ENCODE measurements around the gene MPRIP. TPM values are rescaled to one million over a fixed set of nuclear protein-coding genes. Genes with fewer than 3 reads are reported as not detected.

Gene MPRIP
- total RNA-seq, 1 experiment from 2014 or later = 258 TPM

- TF ChIP-seq TCF7L2 (IDR thresholded peaks at IDR 0.05; ENCODE audit: borderline replicate concordance, extremely low read depth, insufficient read depth, insufficient read length) (no peak), SRF (IDR thresholded peaks at IDR 0.05; ENCODE audit: low read depth) (no peak)
Measured at GRCh38 chr17:17109256-17109655, 67.0 kb downstream of the MPRIP start (continued).

GRCh38 chr17:17109907-17110306, 67.7 kb downstream of the MPRIP start:
- ATAC-seq (peak; percentile 44; the same call in 1 of the 2 replicates), DNase-seq (ENCODE audit: low read depth, low spot score) (no peak)
- no peaks in the 10 kb centered on the region for H3K9me2 ChIP-seq (ENCODE audit: insufficient read depth)
- H3K27me3 ChIP-seq (ENCODE audit: insufficient read depth, low read length) = no peaks in the 10 kb centered on the region
- H3K36me3 ChIP-seq (ENCODE audit: control insufficient read depth in 1 of 2, insufficient read depth in 2 of 2, low read length in 2 of 2) = peaks cover 0 to 3% of the 10 kb centered on the region in 2 experiments; a peak in 1 of 4 replicates
- BruUV-seq (replicated peaks) = no TSS peak
- H2AFZ ChIP-seq (ENCODE audit: low read depth, low read length, poor library complexity, severe bottlenecking) = no peak overlapping the region
- RAD21 ChIA-PET (ENCODE audit: low non-redundant PET in 1 of 2, low total read pairs in 2 of 2, uncharacterized antibody in 2 of 2, unreplicated experiment in 2 of 2) = no interaction called here
- H3K4me1 ChIP-seq (ENCODE audit: control insufficient read depth in 1 of 2, insufficient read depth in 2 of 2, low read length in 2 of 2) = peaks cover 15 to 37% of the 10 kb centered on the region in 2 experiments
- peaks cover 5% of the 10 kb centered on the region; the same call in 1 of the 2 replicates for H4K20me1 ChIP-seq (ENCODE audit: insufficient read depth)
- intact Hi-C loops (cut with micrococcal nuclease) = no loop called here
- H3K4me3 ChIP-seq (replicated peaks in 1 of 2; ENCODE audit: low read depth in 1 of 2, low read length in 2 of 2) = no peak overlapping the region
- no peak overlapping the region for H3K9ac ChIP-seq (ENCODE audit: low read length)
- no peak overlapping the region for H3K4me2 ChIP-seq (ENCODE audit: low read length)
- no peak overlapping the region for H3K27ac ChIP-seq (ENCODE audit: low read depth, low read length)
- H3K79me2 ChIP-seq (ENCODE audit: insufficient read depth, low read length) = peaks cover 96% of the 10 kb centered on the region
- H3K9me3 ChIP-seq (ENCODE audit: control insufficient read depth in 1 of 2, insufficient read depth in 1 of 2, low read depth in 1 of 2, low read length in 2 of 2) = no peaks in the 10 kb centered on the region
- POLR2A ChIA-PET = no interaction called here
- TF ChIP-seq ZNF274 (IDR thresholded peaks at IDR 0.05; ENCODE audit: low read depth, low read length) (no peak), SRF (IDR thresholded peaks at IDR 0.05; ENCODE audit: low read depth) (no peak), RAD21 (IDR thresholded peaks at IDR 0.05; ENCODE audit: low read depth) (no peak), TCF7L2 (IDR thresholded peaks at IDR 0.05; ENCODE audit: borderline replicate concordance, extremely low read depth, insufficient read depth, insufficient read length) (no peak), SIN3A (IDR thresholded peaks at IDR 0.05; ENCODE audit: low read depth) (no peak), EZH2phosphoT487 (IDR thresholded peaks at IDR 0.05; ENCODE audit: borderline replicate concordance) (no peak), REST (IDR thresholded peaks at IDR 0.05; ENCODE audit: low read depth) (no peak)
- CTCF ChIA-PET = no interaction called here
